T-helper 1 cell treated with Interleukin-12 subunit alpha and Interleukin-12 subunit beta and Interleukin-4 antibody, amounts not matched to agents 30 ng/mL and 1 ng/mL, for 36 hours (primary cell): ENCODE results near the gene MYO1H. TPM values are rescaled to one million over a fixed set of nuclear protein-coding genes. Genes with fewer than 3 reads are reported as not detected.

ENCODE experiments used
- intact Hi-C: fragments of 100-400 bp; cut with micrococcal nuclease; formaldehyde crosslinking; loops from one replicate; pipeline ENCODE4 v1.15.1; 2024
- total RNA-seq: library from RNA; stranded (reverse); gene quantifications from 2 replicates; pipeline ENCODE4 v1.2.3, GENCODE V29; 2022

MYO1H gene
- total RNA-seq, 1 donor from 2014 or later = not detected

DNA sequence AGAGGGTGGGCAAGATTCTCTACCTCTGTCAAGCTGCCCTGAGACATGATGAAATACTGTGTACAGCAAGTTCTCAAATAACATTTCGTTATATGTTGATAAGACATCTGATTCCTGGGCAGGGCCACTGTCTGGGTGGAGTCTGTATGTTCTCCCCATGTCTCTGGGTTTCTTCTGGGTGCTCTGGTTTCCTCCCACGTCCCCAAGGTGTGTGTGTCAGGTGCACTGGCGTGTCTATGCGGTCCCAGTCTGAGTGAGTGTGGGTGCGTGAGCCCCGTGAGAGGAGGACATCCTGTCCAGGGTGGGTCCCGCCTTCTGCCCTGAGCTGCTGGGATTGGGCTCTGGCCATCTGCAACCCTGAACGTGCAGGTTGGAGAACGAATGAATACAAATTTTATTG is 99.8 kb downstream of the MYO1H start:
- intact Hi-C loops = no loop called here

GRCh38 chr12:109448272-109448671 is 100.6 kb downstream of the MYO1H start:
- intact Hi-C loops = no loop called here

DNA sequence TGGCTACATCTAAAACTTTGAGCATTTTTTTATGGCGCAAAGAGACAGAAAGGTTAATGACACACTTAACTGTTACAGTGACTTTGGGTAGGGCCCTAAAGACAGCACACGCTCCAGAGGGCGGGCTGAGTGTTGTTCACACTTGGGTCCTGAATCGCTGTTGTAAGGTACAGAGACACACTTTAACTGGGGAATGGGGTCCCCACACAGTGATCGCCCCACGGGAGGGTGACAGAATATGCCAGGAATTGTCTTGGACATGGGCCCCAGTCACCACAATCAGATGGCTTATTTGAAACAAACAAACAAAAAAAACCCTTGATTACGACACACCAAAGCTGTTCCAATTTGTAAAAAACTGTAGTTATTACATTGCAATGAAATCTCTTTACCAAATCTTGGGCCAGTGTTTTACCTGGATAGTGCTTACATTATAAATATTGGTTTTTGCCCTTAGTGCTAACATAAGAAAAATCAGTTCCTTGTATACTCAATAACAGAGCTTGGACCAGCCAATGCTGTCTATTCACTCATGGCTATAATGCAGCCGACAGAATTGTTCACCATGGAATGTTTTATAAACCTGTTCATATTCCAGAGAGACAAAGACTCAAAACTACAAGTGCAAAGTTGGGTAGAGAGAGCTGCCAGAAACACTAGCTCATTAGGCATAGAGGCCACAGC is 101.1 kb downstream of the MYO1H start:
- intact Hi-C loops = no loop called here

- intact Hi-C loops = no loop called here
These were observed 102.3 kb downstream of the MYO1H start for GRCh38 chr12:109449845-109450532.

DNA sequence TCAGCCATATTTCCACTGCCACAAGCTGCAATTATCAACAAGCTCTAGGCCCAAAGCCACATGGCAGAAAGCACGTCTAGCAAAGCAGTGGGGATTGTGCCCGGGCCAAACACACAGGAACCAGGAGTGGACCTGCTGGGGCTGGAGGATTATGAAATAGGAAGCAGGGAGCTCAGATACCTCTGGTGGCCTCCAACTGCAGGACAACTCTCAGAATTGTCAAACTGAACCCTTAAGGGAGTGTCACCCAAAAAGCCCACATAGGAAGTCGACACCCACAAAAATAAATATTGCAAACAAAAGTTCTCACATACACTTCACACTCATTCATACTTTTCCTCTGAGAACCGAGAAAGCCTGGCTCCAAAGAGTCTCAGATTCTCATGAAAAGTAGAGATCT is 103.3 kb downstream of the MYO1H start:
- intact Hi-C loops = no loop called here

DNA sequence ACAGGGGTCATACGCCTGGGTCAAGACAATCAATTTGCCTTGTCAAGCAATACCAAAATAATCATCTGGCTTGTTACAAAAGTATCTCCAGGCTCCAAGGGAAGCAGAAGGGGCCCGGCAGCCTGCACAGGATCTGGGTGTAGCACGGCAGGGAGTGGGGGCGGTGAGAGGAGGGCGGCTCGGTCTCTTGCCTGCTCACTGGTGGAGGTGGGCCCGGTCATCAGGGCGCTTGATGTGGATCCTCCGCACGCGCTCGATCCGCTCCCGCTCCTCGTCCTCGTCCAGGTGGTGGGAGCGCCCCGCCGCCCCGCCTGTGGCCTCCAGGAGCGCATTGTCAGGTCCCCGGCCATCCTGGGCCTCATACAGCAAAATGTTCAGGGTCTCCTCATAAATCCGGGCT is 103.7 kb downstream of the MYO1H start:
- intact Hi-C loops = no loop called here

- intact Hi-C loops = no loop called here
These were observed 104.8 kb downstream of the MYO1H start for GRCh38 chr12:109452489-109452888.

DNA sequence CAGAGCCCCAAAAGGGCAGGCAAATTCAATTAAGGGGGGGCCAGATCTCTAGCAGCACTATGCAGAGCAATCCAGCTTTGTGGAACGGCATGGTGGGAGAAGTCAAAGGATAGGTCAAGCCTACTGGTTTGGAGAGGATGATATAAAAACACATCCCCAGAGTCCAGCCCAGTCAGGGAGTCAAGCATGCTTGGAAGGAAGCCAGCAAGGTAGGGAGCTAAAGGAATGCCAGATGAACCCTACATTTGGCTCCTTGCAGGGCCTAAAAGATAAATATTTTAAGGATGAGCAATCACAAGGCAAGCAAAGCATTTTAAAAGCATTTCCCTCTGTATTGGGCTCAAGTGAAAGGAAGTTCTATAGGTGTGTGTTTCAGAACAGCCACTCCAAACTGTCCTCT is 108.0 kb downstream of the MYO1H start:
- intact Hi-C loops = no loop called here

GRCh38 chr12:109458086-109458485 is 110.4 kb downstream of the MYO1H start:
- intact Hi-C loops = no loop called here

GRCh38 chr12:109458771-109459208 is 111.1 kb downstream of the MYO1H start:
- intact Hi-C loops = no loop called here

DNA sequence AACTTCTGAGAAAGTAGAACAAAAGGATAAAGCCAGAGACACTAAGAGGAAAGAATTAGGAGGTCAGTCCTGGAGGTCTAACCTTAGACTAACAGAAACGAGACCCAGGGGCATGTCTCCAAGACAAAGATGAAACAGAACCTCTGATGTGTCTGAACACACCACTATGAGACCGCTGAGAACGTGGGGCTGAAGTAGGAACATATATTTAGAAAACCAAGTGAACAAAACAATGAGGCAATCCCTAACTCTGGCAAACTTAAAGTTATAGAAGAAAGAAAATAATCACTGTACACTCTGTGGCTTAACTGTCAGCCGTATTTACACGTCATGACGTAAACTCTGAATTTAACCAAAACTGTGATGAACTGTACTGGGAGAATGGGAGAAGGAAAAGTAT is 111.5 kb downstream of the MYO1H start:
- intact Hi-C loops = no loop called here

- intact Hi-C loops = no loop called here
These were observed 112.8 kb downstream of the MYO1H start for GRCh38 chr12:109460538-109460937.

- intact Hi-C loops = no loop called here
These were observed 113.5 kb downstream of the MYO1H start for GRCh38 chr12:109461049-109461845.

- intact Hi-C loops = loop anchor here (2.0 kb wide), 1 partner anchor 33 kb away; no protein-coding TSS in a partner anchor
These were observed 114.4 kb downstream of the MYO1H start for GRCh38 chr12:109461846-109462756.

GRCh38 chr12:109462868-109463692 is 115.4 kb downstream of the MYO1H start:
- intact Hi-C loops = loop anchor here (2.0 kb wide), 1 partner anchor 34 kb away; no protein-coding TSS in a partner anchor

DNA sequence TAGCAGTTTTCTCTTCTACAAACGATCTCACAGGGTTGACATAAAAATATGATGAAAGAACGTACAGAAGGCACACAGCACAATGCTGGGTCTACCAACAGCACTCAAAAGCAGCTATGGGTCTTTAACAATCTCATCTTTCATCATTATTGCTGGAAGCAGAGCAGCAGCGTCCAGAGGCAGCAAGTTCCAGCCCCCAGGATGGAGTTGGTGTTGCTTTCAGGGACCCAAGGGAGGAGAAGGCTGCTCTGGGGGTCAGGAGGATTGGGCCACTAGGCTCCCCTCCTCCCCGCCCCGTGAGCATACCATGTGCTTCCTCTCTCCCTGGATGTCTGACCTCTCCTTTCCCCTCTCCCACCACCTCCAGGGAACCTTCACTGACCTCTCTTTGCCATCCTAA is 116.1 kb downstream of the MYO1H start:
- intact Hi-C loops = loop anchor here (2.0 kb wide), 1 partner anchor 35 kb away; no protein-coding TSS in a partner anchor

DNA sequence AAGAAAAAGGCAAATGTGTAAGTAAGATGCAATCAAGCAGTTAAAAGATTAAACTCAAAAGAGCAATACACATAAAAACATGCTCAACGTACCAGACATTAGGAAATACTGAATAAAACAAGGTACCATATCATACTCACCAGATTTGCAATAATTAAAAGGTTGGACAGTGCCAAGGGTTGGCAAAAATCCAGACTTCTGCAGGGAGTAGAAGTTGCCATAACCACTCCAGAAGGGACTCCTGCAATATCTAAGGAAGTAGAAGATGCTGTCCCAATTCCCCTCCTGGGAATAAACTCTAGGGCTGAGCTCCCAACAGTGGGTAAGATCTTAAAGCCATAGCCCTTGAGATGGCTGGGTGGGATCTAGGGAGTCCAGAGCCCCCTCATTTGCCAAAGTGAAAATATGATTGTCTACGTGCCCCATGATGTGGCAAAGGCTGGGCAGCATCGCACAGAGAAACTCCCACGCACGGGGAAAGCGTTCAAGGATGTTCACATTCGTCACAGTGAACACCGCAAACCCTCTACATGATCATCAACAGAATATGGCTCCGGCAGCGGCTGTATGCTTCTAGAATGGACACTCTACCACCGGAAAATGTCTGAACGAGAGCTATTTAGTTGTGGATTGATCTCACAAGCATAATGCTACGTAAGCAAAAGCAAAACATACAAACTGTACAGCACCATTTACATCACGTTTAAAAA is 117.1 kb downstream of the MYO1H start:
- intact Hi-C loops = no loop called here

DNA sequence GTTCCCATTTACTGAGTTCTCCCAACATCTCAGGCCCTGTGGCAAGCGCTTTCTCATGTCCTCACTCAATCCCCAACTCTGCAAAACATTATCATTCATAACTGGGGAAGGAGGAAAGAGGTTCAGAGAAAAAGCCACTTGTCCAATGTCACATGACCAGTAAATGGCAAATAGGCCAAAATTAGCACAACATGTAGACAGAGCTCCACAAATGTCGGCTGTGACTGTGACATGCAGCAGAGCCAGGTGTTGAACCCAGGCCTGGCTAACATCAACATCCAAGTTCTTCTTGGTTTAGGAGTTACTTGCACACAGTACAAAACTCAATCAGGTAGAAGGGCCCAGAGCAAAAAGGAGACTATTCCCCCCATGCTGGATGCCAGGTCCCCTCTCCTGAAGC is 118.6 kb downstream of the MYO1H start:
- intact Hi-C loops = no loop called here

GRCh38 chr12:109466821-109467220 is 119.1 kb downstream of the MYO1H start:
- intact Hi-C loops = no loop called here
